Measurements from ENCODE around the gene BBS4.

GRCh38 chr15:72785432-72785831 is 99.4 kb downstream of the BBS4 start:
- TF ChIP-seq, protein P1, sequence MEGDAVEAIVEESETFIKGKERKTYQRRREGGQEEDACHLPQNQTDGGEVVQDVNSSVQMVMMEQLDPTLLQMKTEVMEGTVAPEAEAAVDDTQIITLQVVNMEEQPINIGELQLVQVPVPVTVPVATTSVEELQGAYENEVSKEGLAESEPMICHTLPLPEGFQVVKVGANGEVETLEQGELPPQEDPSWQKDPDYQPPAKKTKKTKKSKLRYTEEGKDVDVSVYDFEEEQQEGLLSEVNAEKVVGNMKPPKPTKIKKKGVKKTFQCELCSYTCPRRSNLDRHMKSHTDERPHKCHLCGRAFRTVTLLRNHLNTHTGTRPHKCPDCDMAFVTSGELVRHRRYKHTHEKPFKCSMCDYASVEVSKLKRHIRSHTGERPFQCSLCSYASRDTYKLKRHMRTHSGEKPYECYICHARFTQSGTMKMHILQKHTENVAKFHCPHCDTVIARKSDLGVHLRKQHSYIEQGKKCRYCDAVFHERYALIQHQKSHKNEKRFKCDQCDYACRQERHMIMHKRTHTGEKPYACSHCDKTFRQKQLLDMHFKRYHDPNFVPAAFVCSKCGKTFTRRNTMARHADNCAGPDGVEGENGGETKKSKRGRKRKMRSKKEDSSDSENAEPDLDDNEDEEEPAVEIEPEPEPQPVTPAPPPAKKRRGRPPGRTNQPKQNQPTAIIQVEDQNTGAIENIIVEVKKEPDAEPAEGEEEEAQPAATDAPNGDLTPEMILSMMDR (IDR thresholded peaks at IDR 0.05) = no peak
- no peak for TF ChIP-seq EP300 (IDR thresholded peaks at IDR 0.05)

All from esophagus muscularis mucosa (tissue), 3 donors.